ENCODE results near the gene LMOD2.
"Not testable (repeated sequence)": the region's sequence is repeated elsewhere in the genome, so short reads cannot be mapped to it uniquely, and the experiment has no call there.

The LMOD2 gene

GRCh38 chr7:123628829-123629228 is 26.8 kb upstream of the LMOD2 start:
- no peak overlapping the region for H3K4me3 ChIP-seq (replicated peaks in 1 of 2; ENCODE audit: low read depth in 2 of 2, low read length in 2 of 2)
- DNase-seq (ENCODE audit: low read depth in 2 of 2), result no peak
- no peak for TF ChIP-seq CTCF (IDR thresholded peaks at IDR 0.05; ENCODE audit: low read depth, low read length)

- no peak overlapping the region for H3K4me3 ChIP-seq (replicated peaks in 1 of 2; ENCODE audit: low read depth in 2 of 2, low read length in 2 of 2)
- no peak for TF ChIP-seq CTCF (IDR thresholded peaks at IDR 0.05; ENCODE audit: low read depth, low read length)
- DNase-seq (ENCODE audit: low read depth in 2 of 2), result no peak
Measured at GRCh38 chr7:123629281-123629680, 26.4 kb upstream of the LMOD2 start.

GRCh38 chr7:123632808-123633207 is 22.9 kb upstream of the LMOD2 start:
- no peak overlapping the region for H3K4me3 ChIP-seq (replicated peaks in 1 of 2; ENCODE audit: low read depth in 2 of 2, low read length in 2 of 2)
- DNase-seq (ENCODE audit: low read depth in 2 of 2), result no peak
- TF ChIP-seq CTCF (IDR thresholded peaks at IDR 0.05; ENCODE audit: low read depth, low read length), result no peak

GRCh38 chr7:123633553-123633952 is 22.1 kb upstream of the LMOD2 start:
- TF ChIP-seq CTCF (IDR thresholded peaks at IDR 0.05; ENCODE audit: low read depth, low read length), result no peak
- peak; percentile 86 to 96 for DNase-seq (ENCODE audit: low read depth in 2 of 2)
- no peak overlapping the region for H3K4me3 ChIP-seq (replicated peaks in 1 of 2; ENCODE audit: low read depth in 2 of 2, low read length in 2 of 2)

GRCh38 chr7:123634011-123634573 is 21.6 kb upstream of the LMOD2 start:
- DNase-seq (ENCODE audit: low read depth in 2 of 2), result not testable (repeated sequence)

GRCh38 chr7:123635551-123636359 is 19.9 kb upstream of the LMOD2 start:
- TF ChIP-seq CTCF (IDR thresholded peaks at IDR 0.05; ENCODE audit: low read depth, low read length), result peak; percentile 64
- DNase-seq (ENCODE audit: low read depth in 2 of 2), result peak; percentile 76
- H3K4me3 ChIP-seq (replicated peaks in 1 of 2; ENCODE audit: low read depth in 2 of 2, low read length in 2 of 2), result no peak overlapping the region

More at GRCh38 chr7:123634011-123634573, 21.6 kb upstream of the LMOD2 start:
- H3K4me3 ChIP-seq (replicated peaks in 1 of 2; ENCODE audit: low read depth in 2 of 2, low read length in 2 of 2), result not testable (repeated sequence)

- TF ChIP-seq CTCF (IDR thresholded peaks at IDR 0.05; ENCODE audit: low read depth, low read length), result peak; percentile 4
- DNase-seq (ENCODE audit: low read depth in 2 of 2), result no peak
- no peak overlapping the region for H3K4me3 ChIP-seq (replicated peaks in 1 of 2; ENCODE audit: low read depth in 2 of 2, low read length in 2 of 2)
Measured at GRCh38 chr7:123637203-123637602, 18.5 kb upstream of the LMOD2 start.
